GM21390 (cell line): Measurements from ENCODE around the gene LY6G6D.

Experiments
- ATAC-seq: cut with Tn5 transposase; IDR thresholded peaks from one replicate; pipeline ENCODE4 v1.9.1; 2021; ENCODE audit not compliant: unreplicated experiment

LY6G6D gene

GRCh38 chr6:31762356-31762755 is 47.2 kb downstream of the LY6G6D start, which contains the start of gene SAPCD1:
Gene SAPCD1 (plus strand): TSS chr6:31762656. CDS start chr6:31763055, 399 bp downstream.
- no peak for ATAC-seq

DNA sequence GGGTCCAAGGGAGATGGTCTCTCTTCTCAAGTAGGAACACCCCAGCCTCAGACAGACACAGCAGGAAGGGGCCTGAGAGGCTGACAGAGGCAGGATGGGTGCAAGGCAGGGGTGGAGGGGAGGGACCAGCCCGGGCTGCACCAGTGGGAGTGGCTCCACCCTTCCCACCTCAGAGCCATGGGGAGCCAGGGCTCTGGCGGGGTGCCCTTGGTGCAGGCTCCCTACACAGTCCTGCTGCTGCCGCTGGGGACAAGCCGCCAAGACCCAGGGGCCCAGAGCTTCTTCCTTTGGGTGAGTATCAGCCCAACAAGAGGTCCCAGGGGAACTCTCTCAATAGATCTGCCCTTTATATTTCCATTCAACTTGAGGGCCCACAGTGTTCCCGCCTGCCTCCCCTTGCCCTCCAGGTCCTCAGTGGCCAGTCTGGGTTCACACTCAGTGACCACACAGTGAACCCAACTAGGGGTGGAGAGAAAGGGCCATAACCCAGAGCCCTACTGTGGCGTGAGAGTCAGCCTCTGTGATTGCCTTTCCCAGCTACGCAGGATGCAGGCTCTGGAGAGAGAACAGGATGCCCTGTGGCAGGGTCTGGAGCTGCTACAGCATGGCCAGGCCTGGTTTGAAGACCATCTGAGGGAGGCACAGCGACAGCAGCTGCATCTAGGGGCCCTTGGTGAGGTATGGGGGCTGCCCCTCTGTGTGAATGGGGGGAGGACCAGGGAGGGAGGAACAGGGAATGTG is 47.9 kb downstream of the LY6G6D start:
- ATAC-seq = no peak

- no peak for ATAC-seq
These were observed 48.4 kb downstream of the LY6G6D start for GRCh38 chr6:31763619-31763940.

DNA sequence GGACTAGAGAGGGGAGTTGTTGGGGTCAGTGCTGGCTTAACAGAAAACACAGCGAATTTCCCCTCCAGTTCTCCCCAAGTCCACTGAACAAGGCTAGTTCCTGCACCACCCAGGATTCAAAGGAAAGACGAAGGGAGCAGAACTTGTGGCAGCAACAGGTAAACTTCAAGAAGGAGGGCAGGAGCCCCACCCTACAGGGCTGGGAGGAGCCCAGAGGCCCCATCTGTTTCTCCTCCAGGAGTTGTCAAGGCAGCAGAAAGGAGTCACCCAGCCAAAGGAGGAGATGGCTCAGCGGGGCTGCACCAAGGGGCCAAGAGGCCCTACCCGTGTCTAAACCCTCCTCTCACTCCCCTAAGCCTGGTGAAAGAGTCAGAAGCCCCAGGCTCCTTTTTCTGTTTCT is 49.0 kb downstream of the LY6G6D start:
- ATAC-seq = no peak

GRCh38 chr6:31765559-31765909 is 50.4 kb downstream of the LY6G6D start:
- no peak for ATAC-seq

DNA sequence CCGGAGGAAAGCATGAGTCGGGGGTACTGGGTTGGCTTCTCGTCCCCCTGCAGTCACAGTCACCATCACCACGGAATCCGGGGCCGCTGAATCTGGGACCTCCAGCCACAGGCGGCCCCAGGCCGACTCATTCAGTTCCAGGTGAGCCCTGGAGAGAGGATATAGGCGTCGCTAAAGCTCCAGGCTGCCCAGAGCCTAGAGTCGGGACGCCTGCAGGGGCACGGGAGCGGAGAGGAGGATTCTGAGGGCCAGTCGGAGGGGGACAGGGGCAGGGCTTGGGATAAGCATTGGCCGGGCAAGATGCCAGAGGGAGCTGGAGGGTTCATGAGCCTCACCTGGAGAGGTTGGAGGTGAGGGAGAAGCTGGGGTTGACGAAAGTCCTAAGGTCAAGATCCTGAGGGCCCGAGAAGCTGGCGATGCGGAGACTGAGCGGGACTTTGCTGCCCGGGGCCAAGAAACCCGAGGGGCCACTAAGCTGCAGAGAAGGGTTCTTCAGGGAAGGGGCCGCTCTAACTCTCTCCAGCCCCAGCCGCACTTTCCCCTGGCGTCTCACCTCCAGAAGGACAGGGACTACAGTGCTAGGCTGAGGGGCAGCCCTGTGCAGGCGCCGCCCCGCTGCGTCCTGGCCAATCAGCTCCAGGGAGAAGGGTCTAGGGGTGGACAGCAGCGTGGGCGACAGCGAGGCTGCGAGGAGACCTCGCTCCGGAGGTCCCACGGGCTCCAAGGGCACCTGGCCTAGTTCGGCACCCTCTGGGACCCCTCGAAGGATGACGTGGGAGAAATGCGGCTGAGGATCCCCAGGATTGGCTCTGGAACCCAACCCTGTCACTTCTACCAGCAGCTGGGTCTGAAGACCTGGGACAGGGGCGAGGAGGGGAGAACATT is 51.0 kb downstream of the LY6G6D start:
- ATAC-seq = no peak

- no peak for ATAC-seq
These were observed 52.0 kb downstream of the LY6G6D start for GRCh38 chr6:31767096-31767645.
